Activated naive CD4-positive, alpha-beta T cell treated with anti-CD3 and anti-CD28 coated beads, Interleukin-2, amount 50 U/mL, for 24 hours (primary cell): ENCODE measurements around the gene FRMD1.

Experiments
- H3K27ac Mint-ChIP-seq: one replicate; pipeline ENCODE4 v1.8.0; 2021; ENCODE audit warnings: mild to moderate bottlenecking, mixed read lengths
- H3K27me3 Mint-ChIP-seq: one replicate; pipeline ENCODE4 v1.8.0; 2021; ENCODE audit warnings: mixed read lengths
- H3K36me3 Mint-ChIP-seq: one replicate; pipeline ENCODE4 v1.8.0; 2021; ENCODE audit warnings: mixed read lengths
- H3K4me1 Mint-ChIP-seq: one replicate; pipeline ENCODE4 v1.8.0; 2021; ENCODE audit warnings: mixed read lengths
- H3K4me3 Mint-ChIP-seq: one replicate; pipeline ENCODE4 v1.8.0; 2021; ENCODE audit warnings: mild to moderate bottlenecking, mixed read lengths
- H3K9me3 Mint-ChIP-seq: one replicate; pipeline ENCODE4 v1.8.0; 2021; ENCODE audit warnings: mixed read lengths

The FRMD1 gene

DNA sequence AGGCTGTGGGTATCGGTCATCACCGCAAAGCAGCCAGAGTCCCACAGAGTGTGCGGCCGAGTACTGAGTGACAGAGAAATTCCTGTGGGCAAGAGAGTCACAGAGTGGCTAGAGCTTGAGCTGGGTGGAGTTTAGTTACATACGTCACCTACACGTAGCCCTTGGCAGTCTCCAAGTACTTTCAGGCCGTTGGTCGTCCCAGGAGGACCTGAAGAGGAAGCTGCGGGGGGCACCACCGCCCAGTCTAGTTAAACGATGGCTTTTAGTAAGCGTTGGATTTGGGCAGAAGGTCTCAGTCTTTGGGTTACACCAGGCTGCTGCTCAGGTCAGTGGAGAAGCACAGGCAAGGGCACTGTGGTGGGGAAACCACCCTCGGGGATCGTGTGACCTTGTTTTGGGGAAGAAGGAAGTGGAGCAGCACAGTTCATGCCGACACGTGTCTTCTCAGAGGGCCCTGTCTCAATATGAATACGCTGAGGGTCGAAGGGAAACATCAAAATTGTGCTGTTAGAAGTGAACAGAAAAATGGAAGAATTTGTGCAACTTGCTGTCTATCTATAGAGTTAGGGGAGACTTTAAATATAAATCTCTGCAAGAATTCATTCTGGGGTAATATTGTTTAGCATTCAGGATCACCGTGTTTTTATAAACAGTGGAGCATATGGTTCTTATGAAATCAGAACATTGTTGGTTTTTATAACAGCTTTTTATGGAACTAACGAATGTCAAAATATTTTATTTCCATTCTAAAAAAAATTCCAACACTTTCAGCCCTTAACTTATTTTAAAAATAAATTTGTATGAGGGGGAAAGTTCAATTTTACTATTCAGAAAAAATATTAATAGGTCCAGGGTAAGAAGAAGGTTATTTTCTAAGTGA lies 52.9 kb downstream of the FRMD1 start:
- Mint-ChIP-seq H3K36me3 (no peaks in the 10 kb centered on the region), H3K9me3 (no peaks in the 10 kb centered on the region), H3K27ac (peak overlapping the region; percentile 0), H3K4me1 (no peaks in the 10 kb centered on the region), H3K27me3 (peaks cover 11% of the 10 kb centered on the region), H3K4me3 (no peak overlapping the region)

DNA sequence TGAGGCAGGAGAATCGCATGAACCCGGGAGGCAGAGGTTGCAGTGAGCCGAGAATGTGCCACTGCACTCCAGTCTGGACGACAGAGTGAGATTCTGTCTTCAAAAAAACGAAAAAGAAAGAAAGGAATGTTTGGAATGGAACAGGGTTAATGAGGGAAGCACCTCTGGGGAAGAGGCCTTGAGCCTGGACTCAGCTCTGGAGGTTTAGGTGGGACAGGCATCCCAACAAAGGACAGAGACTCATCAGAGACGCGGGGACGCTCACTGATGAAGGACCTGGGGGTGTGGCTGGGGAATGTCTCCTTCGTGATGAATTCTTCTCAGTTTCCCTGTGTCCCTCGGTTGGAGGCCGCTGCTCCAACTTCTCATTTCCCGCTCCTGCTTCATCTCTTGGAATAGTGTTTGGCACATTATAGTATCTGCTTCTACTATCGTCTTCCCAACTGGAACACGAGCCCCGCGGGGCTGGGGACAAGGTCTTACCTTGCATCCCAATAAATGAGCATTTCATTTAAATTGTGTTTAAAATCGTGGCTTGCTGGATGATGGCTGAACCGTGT lies 54.0 kb downstream of the FRMD1 start:
- no peak overlapping the region for H3K4me3 Mint-ChIP-seq
- H3K9me3 Mint-ChIP-seq = no peaks in the 10 kb centered on the region
- H3K27me3 Mint-ChIP-seq = peaks cover 7% of the 10 kb centered on the region
- H3K27ac Mint-ChIP-seq = no peak overlapping the region
- H3K4me1 Mint-ChIP-seq = no peaks in the 10 kb centered on the region
- H3K36me3 Mint-ChIP-seq = no peaks in the 10 kb centered on the region

DNA sequence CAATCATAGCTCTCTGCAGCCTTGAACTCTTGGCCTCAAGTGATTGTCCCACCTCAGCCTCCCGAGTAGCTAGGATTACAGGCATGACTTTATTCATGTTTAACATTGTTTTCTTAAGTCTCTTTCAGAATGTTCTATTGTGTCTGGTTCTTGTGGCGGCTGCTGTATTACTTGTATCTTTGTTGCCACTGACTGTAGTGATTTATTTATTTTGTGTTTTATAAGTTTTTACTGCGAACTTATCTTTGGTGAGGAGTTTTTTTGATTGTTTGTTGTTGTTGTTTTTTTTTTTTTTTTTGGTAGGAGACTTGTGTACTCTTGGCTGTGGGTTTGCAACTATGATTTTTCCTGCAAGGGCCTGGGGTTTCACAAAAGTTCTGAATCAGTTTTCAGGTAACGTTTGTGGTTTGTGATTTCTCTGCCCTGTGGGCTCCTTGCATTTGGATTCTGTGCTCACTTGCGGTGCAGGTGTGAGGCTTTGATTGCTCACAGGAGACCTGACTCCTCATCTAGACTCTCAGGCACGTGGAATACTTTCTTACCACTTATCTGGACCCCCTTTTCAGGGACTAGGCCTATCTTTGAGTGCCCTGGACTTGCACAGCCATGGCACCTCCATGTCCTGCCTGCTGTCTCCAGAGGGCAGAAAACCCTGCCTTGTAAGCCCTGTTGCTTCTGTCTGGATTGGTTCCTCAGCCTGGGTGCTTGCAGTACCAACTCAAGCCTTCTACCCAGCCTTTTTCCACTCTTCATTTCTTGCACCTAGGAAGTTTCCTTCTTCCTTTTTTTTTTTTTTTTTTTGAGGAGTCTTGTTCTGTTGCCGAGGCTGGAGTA lies 56.3 kb downstream of the FRMD1 start:
- Mint-ChIP-seq H3K9me3 (peaks cover 4% of the 10 kb centered on the region), H3K27ac (no peak overlapping the region), H3K36me3 (no peaks in the 10 kb centered on the region), H3K4me3 (no peak overlapping the region), H3K4me1 (no peaks in the 10 kb centered on the region), H3K27me3 (peaks cover 7% of the 10 kb centered on the region)

DNA sequence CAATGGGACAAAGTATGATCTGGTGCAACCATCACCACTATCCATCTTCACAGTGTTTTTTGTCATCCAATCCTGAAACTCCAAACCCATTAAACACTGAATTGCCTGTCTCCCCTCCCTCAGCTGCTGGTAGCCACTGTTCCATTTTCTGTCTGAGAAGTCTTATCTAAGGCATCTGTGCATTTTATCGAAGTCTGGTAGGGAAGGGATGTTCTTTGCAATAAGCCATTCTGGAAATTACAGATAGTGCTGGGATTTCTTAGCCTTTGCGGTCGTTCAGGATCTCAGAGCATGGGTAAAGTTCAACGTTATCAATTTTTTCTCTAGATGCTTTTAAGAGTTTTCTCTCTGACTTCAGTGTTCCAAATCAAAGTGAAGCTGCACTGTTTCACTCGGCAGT lies 57.4 kb downstream of the FRMD1 start:
- Mint-ChIP-seq H3K36me3 (no peaks in the 10 kb centered on the region), H3K27ac (no peak overlapping the region), H3K9me3 (peaks cover 4% of the 10 kb centered on the region), H3K27me3 (peaks cover 7% of the 10 kb centered on the region), H3K4me1 (no peaks in the 10 kb centered on the region), H3K4me3 (no peak overlapping the region)

DNA sequence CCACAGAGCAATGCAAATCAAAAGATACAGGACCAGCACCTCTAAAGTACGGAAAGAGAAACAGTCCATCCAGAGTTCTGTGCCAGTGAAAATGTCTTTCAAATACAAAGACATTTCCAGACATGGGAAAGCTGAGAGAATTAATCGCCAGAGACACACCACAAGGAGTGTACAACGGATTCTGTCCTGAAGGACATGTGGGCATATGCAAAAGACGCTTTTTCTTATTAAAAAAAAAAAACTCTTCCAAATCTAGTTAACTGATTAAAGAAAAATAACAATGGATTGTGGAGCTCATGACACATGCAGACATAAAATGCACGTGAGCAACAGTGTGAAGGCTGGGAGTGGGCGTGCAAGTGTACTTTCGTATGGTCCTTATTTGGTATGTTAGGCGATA lies 58.8 kb downstream of the FRMD1 start:
- Mint-ChIP-seq H3K36me3 (no peaks in the 10 kb centered on the region), H3K4me3 (no peak overlapping the region), H3K27ac (no peak overlapping the region), H3K4me1 (no peaks in the 10 kb centered on the region), H3K27me3 (peaks cover 7% of the 10 kb centered on the region), H3K9me3 (peaks cover 4% of the 10 kb centered on the region)

DNA sequence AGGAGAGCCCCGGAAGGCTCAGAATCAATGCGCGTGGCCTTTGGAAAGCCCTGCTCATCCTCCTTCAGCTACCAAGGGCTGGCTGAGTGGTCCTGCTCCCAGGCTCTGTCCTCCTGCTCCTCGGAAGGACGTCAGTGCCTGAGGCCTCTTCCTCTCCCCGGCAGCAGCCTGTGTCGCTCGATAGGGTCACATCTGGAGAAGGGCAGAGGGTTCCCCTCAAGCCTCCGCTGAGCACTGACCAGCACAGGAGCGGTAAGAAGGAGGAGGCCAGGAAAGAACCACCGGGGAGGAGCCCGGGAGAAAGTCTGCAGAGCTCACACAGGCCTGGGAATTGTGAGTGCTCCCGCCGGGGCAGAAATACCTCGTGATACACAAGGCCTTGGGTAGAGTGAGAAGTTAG lies 60.3 kb downstream of the FRMD1 start:
- Mint-ChIP-seq H3K27me3 (peaks cover 6% of the 10 kb centered on the region), H3K4me1 (no peaks in the 10 kb centered on the region), H3K4me3 (no peak overlapping the region)

DNA sequence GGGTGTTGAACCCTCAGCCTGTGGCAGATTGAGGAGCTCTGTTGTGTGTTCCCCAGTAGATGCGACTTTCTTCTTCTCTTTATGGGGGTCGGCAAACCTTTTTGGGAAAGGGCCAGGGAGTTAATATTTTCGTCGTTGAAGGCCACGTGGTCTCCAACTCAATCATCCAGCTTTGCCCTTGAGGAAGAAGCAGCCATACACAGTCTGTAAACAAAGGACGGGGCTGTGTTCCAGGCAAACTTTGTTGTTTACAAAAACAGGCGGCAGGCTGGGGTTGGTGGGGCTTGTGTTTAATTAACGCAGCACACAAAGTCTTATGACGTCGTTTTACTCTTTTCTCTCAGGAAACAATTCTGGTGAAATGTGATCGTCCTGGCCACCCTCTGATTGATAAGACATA lies 61.4 kb downstream of the FRMD1 start:
- H3K4me1 Mint-ChIP-seq = no peaks in the 10 kb centered on the region
- H3K27me3 Mint-ChIP-seq = peaks cover 6% of the 10 kb centered on the region
- H3K4me3 Mint-ChIP-seq = no peak overlapping the region

More for the DNA sequence above, 60.3 kb downstream of the FRMD1 start:
- Mint-ChIP-seq H3K27ac (no peak overlapping the region), H3K9me3 (peaks cover 4% of the 10 kb centered on the region), H3K36me3 (no peaks in the 10 kb centered on the region)

DNA sequence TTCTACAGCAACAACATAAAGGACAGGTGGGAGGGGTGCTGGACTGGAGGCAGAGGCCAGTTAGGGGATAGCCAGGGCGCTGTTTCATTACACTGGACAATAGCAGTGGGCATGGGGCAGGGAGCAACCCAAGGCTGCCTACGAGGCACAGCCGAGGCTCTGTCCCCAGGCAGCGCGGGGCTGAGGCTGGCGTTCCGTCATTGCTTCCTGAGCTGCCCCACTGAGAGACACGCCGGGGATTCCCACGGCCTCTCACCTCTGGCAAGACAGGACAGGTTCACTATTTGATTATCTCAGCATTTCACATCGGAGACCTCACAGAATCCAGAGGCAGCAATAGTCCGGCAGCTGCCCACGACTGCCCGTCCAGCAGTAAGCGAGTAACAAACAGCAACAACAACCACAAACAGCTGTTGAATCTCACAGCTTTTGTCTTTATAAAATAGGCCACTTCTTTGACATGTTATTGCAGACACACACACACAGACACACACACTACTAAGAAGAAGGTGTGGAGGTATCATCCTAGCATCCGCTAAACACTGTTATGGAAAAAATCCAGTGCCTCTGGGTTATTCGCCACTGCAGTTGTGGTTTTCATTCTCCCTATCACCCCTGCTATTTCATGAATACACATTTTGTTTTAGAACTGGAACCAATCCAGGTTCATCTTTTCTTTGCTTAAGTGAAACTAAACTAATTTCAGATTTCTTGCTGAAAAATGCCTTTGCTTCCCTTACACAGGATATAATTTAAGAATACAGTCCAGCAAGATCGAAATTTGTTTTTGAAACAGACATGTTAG lies 62.1 kb downstream of the FRMD1 start:
- no peak overlapping the region for H3K27ac Mint-ChIP-seq
- H3K4me3 Mint-ChIP-seq = no peak overlapping the region
- H3K36me3 Mint-ChIP-seq = no peaks in the 10 kb centered on the region
- H3K27me3 Mint-ChIP-seq = peaks cover 6% of the 10 kb centered on the region
- H3K4me1 Mint-ChIP-seq = no peaks in the 10 kb centered on the region
- peaks cover 8% of the 10 kb centered on the region for H3K9me3 Mint-ChIP-seq

More for the DNA sequence above, 61.4 kb downstream of the FRMD1 start:
- Mint-ChIP-seq H3K36me3 (no peaks in the 10 kb centered on the region), H3K27ac (no peak overlapping the region), H3K9me3 (peaks cover 4% of the 10 kb centered on the region)

DNA sequence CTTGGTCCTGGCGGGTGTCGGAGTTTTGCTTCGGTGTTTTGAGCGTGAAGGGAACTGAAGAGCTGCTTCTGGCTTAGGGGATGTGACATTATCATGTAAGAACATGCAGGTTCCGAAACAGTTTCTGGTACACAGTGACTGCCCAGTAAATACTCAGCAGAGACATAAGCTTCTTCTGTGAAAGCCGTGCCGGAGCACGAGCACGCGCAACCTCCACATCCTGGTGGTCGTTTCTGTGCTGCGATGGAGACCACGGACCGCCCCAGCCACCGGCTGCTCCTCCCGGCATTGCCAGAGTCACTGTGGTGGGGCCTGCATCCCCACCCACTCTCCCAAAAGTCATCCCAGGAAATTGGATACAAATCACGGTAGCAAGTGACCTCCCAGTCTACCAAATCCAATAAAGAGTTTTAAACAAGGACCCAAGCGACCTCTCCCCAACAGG lies 62.8 kb downstream of the FRMD1 start:
- Mint-ChIP-seq H3K27me3 (peaks cover 6% of the 10 kb centered on the region), H3K36me3 (peaks cover 1% of the 10 kb centered on the region), H3K9me3 (peaks cover 15% of the 10 kb centered on the region), H3K27ac (no peak overlapping the region), H3K4me1 (no peaks in the 10 kb centered on the region), H3K4me3 (no peak overlapping the region)

DNA sequence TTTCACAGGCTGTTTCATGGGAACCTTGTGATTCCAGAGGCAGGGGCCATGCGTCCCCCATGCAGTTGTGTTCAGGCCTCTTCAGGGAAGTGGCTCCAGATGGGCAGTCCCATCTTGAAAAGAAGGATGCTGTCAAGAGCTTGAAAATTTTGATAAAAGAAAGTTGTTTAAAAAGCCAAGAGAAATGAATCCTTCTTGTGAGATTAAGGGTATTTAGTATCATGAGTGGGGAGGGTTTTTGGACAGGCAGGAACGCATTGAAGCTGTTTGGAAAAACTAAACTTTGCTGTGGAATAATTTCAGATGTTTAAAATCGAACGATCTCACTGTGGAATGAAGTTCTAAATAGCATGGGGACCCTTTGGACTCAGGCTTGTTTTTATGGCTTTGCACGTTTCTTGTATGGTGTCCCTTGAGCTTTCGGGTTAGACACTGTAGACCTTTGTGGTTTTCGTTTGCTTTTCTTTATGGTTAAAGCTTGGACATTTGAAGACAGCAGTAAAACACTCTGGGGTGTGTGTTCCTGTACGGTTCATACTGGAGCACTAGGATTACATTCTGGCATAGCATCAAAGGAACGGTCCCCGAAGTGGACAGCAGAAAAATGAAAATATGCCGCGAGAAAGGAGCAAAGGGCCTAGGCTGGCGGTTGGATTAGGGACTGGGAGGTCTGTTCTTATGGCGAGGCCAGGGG lies 63.4 kb downstream of the FRMD1 start:
- no peaks in the 10 kb centered on the region for H3K4me1 Mint-ChIP-seq
- peaks cover 21% of the 10 kb centered on the region for H3K9me3 Mint-ChIP-seq
- H3K36me3 Mint-ChIP-seq = peaks cover 3% of the 10 kb centered on the region
- H3K27me3 Mint-ChIP-seq = peaks cover 6% of the 10 kb centered on the region
- H3K4me3 Mint-ChIP-seq = no peak overlapping the region
- H3K27ac Mint-ChIP-seq = no peak overlapping the region

DNA sequence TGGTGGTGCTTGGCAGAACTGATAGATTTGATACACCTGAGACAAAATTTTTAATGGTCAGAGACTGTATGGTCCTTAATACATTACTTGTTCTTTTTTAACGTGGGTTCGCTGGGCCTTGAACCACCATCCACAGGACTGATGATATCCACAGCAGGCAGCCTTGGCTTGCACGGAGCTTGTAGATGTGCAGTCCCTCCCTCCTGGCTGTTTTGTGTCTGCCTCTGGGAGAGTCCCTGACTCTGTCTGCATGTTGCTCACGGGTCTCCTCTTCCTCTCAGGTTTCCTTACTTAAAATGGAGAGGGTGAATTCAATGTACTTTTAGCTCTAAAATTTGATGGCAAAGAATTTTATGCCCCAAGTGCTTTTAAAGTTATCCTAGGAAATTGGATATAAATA lies 64.0 kb downstream of the FRMD1 start:
- no peak overlapping the region for H3K4me3 Mint-ChIP-seq
- no peaks in the 10 kb centered on the region for H3K4me1 Mint-ChIP-seq
- H3K36me3 Mint-ChIP-seq = peaks cover 3% of the 10 kb centered on the region
- H3K27ac Mint-ChIP-seq = no peak overlapping the region
- H3K27me3 Mint-ChIP-seq = peaks cover 6% of the 10 kb centered on the region
- H3K9me3 Mint-ChIP-seq = peaks cover 27% of the 10 kb centered on the region

DNA sequence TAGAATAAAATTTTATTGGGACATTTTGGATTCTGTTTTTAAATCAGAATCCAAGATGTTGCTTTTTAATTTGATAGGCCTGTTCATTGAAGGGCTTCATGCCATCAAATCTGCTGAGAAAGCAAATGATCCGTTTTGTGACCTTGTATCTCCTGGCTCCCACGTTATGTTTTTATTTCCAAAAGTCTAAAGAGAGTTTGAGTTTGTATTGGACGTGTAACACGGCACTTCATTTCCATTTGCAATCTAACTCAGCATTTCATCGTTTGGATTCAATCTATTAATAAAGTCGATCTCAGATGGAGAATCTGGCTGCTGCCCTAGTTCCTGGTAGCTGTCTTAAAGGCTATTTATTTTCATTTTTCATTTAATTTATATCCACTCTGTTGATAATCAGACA lies 64.6 kb downstream of the FRMD1 start:
- H3K4me3 Mint-ChIP-seq = no peak overlapping the region
- H3K9me3 Mint-ChIP-seq = peaks cover 33% of the 10 kb centered on the region
- H3K4me1 Mint-ChIP-seq = no peaks in the 10 kb centered on the region
- H3K27me3 Mint-ChIP-seq = peaks cover 6% of the 10 kb centered on the region
- no peak overlapping the region for H3K27ac Mint-ChIP-seq
- H3K36me3 Mint-ChIP-seq = peaks cover 3% of the 10 kb centered on the region

DNA sequence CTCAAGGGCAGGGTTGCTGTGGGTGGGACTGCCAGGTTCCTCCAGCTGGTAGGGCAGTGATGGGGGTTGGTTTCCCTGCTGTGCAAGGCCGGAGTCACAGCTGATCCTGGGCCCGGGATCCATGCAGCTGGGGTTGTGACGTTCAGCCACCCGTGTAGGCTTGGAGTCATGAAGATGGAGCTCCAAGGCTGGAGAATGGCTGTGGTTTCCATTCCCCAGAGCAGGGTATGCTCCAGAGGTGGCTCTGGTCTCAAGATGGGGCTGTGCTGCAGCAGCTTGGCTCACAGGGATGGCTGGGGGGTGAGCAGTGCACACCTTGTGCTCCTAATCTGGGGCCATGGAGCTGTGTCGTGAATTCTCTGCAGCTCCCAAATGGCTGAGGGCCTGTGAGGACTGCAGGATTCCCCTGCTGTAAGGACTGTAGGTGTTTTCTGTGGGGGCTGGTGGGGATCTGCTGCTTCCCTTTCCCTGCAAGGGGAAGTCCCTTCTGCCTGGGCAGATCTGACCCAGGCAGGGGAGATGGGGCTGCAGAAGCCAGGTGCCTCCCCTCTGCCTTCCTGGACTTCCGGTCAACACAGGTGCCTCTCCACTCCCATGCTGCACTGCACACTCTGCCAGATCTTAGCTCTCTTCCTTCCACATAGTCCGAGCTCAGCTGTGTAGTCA lies 65.6 kb downstream of the FRMD1 start:
- no peak overlapping the region for H3K4me3 Mint-ChIP-seq
- peaks cover 3% of the 10 kb centered on the region for H3K36me3 Mint-ChIP-seq
- H3K4me1 Mint-ChIP-seq = no peaks in the 10 kb centered on the region
- peaks cover 35% of the 10 kb centered on the region for H3K9me3 Mint-ChIP-seq
- peaks cover 6% of the 10 kb centered on the region for H3K27me3 Mint-ChIP-seq
- H3K27ac Mint-ChIP-seq = no peak overlapping the region
